ENCODE data around the gene AGTR2.
"Not testable (repeated sequence)": the region's sequence is repeated elsewhere in the genome, so short reads cannot be mapped to it uniquely, and the experiment has no call there.

Gene AGTR2

GRCh38 chrX:116170511-116170910 is at the start of gene AGTR2:
Gene AGTR2, plus strand, starts transcription at chrX:116170744. Its CDS starts 1,537 bp downstream, at chrX:116172281.
- DNase-seq (ENCODE audit: low read depth) = no peak

GRCh38 chrX:116135277-116135676 is 35.3 kb upstream of the AGTR2 start:
- no peak for DNase-seq (ENCODE audit: low read depth)

- not testable (repeated sequence) for DNase-seq (ENCODE audit: low read depth)
Measured at GRCh38 chrX:116141270-116141669, 29.3 kb upstream of the AGTR2 start.

GRCh38 chrX:116142976-116143375 is 27.6 kb upstream of the AGTR2 start:
- DNase-seq (ENCODE audit: low read depth) = no peak

- DNase-seq (ENCODE audit: low read depth) = no peak
Measured at GRCh38 chrX:116172976-116173375, 2.4 kb downstream of the AGTR2 start.

- no peak for DNase-seq (ENCODE audit: low read depth)
Measured at GRCh38 chrX:116181300-116181699, 10.8 kb downstream of the AGTR2 start.

- DNase-seq (ENCODE audit: low read depth) = no peak
Measured at GRCh38 chrX:116185163-116185562, 14.6 kb downstream of the AGTR2 start.

GRCh38 chrX:116194649-116195048 is 24.1 kb downstream of the AGTR2 start:
- no peak for DNase-seq (ENCODE audit: low read depth)

- no peak for DNase-seq (ENCODE audit: low read depth)
Measured at GRCh38 chrX:116198235-116198634, 27.7 kb downstream of the AGTR2 start.

GRCh38 chrX:116198810-116199209 is 28.3 kb downstream of the AGTR2 start:
- DNase-seq (ENCODE audit: low read depth) = no peak

GRCh38 chrX:116204932-116205331 is 34.4 kb downstream of the AGTR2 start:
- no peak for DNase-seq (ENCODE audit: low read depth)

- no peak for DNase-seq (ENCODE audit: low read depth)
Measured at GRCh38 chrX:116213262-116213661, 42.7 kb downstream of the AGTR2 start.

GRCh38 chrX:116217080-116217479 is 46.5 kb downstream of the AGTR2 start:
- not testable (repeated sequence) for DNase-seq (ENCODE audit: low read depth)

All from stimulated activated CD8-positive, alpha-beta memory T cell treated with anti-CD3 and anti-CD28 coated beads, Interleukin-12 subunit alpha, Interleukin-12 subunit beta, amount 100 ng/mL, for 1 hour (primary cell).